Activated T-cell treated with anti-CD3 and anti-CD28 coated beads, Interleukin-2, amount 50 U/mL, for 4 hours (primary cell): ENCODE data around the gene C11orf58. TPM values are rescaled to one million over a fixed set of nuclear protein-coding genes. Genes with fewer than 3 reads are reported as not detected.

Source experiments
- ATAC-seq, 2 donors: fragments of 200-7000 bp; cut with Tn5 transposase; one replicate each; pipeline ENCODE4 v1.10.0; 2021
- DNase-seq: peaks from one replicate; pipeline ENCODE4 v3.0.0-alpha.2; 2020
- H3K27me3 Mint-ChIP-seq: one replicate; pipeline ENCODE4 v1.8.0; 2021; ENCODE audit warnings: low read depth, mixed read lengths
- H3K36me3 Mint-ChIP-seq: one replicate; pipeline ENCODE4 v1.8.0; 2022; ENCODE audit warnings: mixed read lengths; ENCODE audit not compliant: insufficient read depth
- H3K4me1 Mint-ChIP-seq: one replicate; pipeline ENCODE4 v1.8.0; 2021; ENCODE audit warnings: low read depth, mixed read lengths
- H3K4me3 Mint-ChIP-seq: one replicate; pipeline ENCODE4 v1.8.0; 2021; ENCODE audit warnings: mild to moderate bottlenecking, moderate library complexity, mixed read lengths
- H3K9me3 Mint-ChIP-seq: one replicate; pipeline ENCODE4 v1.8.0; 2021; ENCODE audit warnings: mixed read lengths
- total RNA-seq, 3 donors: library from RNA; stranded (reverse); gene quantifications; one replicate each; pipeline ENCODE4 v1.2.1, GENCODE V29; 2021

The C11orf58 gene
- total RNA-seq, 3 donors from 2014 or later: 166 to 178 (median 173) TPM

GRCh38 chr11:16796311-16796710 lies 57.9 kb downstream of the C11orf58 start:
- Mint-ChIP-seq H3K36me3 (no peaks in the 10 kb centered on the region), H3K27me3 (no peaks in the 10 kb centered on the region), H3K9me3 (no peaks in the 10 kb centered on the region), H3K4me3 (no peak overlapping the region), H3K4me1 (peaks cover 6% of the 10 kb centered on the region)
- no peak for ATAC-seq
- DNase-seq: no peak

DNA sequence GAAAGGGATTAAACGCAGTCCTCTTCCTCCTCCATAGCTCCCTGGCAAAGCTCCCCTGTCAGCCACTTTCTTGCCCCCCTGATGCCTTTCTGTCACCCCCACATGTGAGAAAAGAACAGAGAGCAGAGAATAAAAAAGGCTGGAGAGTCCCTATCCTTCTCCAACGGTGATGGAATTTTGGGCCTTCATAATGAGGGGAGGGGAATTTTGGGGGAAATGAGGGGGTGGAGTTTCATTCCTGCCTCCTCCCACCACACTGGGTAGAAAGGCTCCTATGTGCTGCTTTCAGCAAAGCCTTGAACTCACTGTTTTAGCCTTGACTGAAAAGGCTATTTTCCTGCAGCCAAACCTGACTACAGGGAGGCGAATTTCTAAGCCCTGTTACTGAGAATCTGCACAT lies 59.3 kb downstream of the C11orf58 start:
- Mint-ChIP-seq H3K9me3 (no peaks in the 10 kb centered on the region), H3K36me3 (no peaks in the 10 kb centered on the region), H3K4me3 (no peak overlapping the region), H3K4me1 (peaks cover 4% of the 10 kb centered on the region), H3K27me3 (no peaks in the 10 kb centered on the region)
- ATAC-seq (no peak), DNase-seq (no peak)

DNA sequence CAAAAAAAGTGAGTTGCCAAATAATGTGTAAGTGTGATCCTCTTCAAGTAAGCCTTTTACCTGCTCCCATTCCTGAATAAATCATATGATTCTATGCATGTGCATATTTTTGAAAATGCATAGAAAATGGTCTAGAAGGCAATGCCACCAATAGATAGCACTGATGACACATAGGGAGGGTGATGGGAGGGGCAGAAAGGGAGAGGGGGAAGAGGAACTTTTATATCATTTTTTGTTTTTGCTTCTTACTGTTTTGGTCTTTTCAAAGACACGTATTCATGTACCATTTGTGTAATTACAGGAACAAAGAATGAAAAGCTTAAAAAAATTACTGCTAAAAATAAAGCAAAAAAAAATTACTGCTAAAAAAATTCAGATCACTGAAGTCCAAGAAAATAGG lies 60.8 kb downstream of the C11orf58 start:
- H3K27me3 Mint-ChIP-seq: no peaks in the 10 kb centered on the region
- ATAC-seq: no peak
- peaks cover 4% of the 10 kb centered on the region for H3K4me1 Mint-ChIP-seq
- H3K4me3 Mint-ChIP-seq: no peak overlapping the region
- H3K9me3 Mint-ChIP-seq: no peaks in the 10 kb centered on the region
- no peaks in the 10 kb centered on the region for H3K36me3 Mint-ChIP-seq
- DNase-seq: no peak

DNA sequence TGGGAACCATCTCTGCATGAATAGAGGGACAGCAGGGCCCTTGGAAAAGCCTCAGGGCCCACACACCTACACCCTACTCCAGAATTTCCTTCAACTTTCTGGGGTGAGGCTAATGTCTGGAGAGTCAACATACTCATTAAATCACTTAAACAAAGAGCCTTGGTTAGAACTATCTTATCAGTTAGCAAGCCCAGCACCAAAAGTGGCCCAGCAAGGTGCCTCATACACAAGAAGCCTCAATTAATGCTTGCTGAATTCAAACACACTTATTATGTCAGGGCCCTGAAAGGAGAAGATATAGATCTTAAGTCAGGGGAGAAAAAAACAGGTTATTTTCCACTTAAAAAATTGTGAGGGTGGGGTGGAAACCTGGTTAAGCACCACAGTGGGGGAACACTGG lies 61.4 kb downstream of the C11orf58 start:
- no peaks in the 10 kb centered on the region for H3K27me3 Mint-ChIP-seq
- no peaks in the 10 kb centered on the region for H3K36me3 Mint-ChIP-seq
- no peak overlapping the region for H3K4me3 Mint-ChIP-seq
- peaks cover 4% of the 10 kb centered on the region for H3K4me1 Mint-ChIP-seq
- no peaks in the 10 kb centered on the region for H3K9me3 Mint-ChIP-seq
- DNase-seq (no peak), ATAC-seq (no peak)

DNA sequence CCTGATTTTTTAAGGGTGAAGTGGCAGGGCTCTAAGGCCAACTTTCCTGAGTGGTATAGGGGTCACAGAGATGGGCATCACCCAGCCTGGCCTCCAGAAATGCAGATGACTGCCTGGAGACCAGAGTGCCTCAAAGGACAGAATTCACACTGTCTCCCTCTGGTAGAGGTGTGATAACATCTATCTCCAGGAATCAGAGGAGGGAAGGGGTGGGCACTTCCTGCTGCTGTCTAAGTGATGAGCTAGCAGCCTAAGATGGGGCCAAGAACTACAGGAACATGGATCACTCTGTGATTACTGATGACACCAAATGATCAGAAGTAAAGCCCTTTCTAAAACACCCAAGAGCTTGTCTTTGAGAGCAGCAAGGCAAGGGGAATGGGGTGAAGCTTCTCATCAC lies 61.9 kb downstream of the C11orf58 start:
- no peak overlapping the region for H3K4me3 Mint-ChIP-seq
- no peaks in the 10 kb centered on the region for H3K27me3 Mint-ChIP-seq
- no peaks in the 10 kb centered on the region for H3K9me3 Mint-ChIP-seq

GRCh38 chr11:16801288-16801980 lies 63.0 kb downstream of the C11orf58 start:
- Mint-ChIP-seq H3K27me3 (no peaks in the 10 kb centered on the region), H3K4me3 (no peak overlapping the region)

More for the DNA sequence above, 61.9 kb downstream of the C11orf58 start:
- no peak for DNase-seq
- Mint-ChIP-seq H3K4me1 (peaks cover 4% of the 10 kb centered on the region), H3K36me3 (no peaks in the 10 kb centered on the region)
- ATAC-seq: no peak

DNA sequence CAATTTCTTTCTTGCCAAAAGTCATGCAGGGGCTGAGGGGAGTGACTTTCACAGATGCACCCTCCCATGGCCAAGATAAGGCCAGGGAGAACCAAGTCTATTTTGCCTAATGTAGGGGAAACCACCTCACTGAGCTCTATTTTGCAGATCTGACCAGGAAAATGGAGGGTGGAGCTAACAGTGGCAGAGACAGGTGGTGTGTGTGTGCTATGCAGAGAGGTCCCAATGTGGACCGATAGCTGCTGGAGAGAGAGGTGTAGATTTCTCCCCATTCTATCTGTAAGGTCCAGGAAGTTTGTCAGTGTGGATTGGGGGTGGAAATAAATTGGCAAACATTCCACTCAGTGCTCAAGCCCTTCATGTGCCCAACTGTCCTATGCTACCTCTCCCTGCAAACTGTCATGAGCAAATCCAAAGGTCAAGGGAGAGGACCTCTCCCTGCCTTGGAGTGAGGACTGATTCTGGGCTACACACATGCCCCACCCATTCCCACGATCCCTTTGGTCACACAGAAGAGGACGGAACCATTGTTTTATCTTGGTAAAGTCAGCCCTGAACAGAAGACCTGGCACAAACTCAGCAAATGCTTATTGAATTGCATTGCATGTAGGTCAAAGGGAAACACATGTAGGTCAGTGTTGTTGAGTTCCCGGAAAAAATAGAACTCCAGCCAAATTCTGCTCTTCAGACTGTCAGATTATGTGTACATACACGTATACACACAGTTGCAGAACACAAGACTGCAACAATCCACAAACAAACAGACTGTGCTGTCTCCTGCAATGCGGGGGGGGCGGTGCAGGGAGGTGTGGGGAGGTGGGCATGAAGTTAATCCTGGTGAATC lies 65.9 kb downstream of the C11orf58 start:
- DNase-seq: no peak
- no peaks in the 10 kb centered on the region for H3K27me3 Mint-ChIP-seq
- peaks cover 3% of the 10 kb centered on the region for H3K36me3 Mint-ChIP-seq
- no peaks in the 10 kb centered on the region for H3K9me3 Mint-ChIP-seq
- H3K4me1 Mint-ChIP-seq: no peaks in the 10 kb centered on the region
- no peak for ATAC-seq
- H3K4me3 Mint-ChIP-seq: no peak overlapping the region

More at GRCh38 chr11:16801288-16801980, 63.0 kb downstream of the C11orf58 start:
- no peaks in the 10 kb centered on the region for H3K9me3 Mint-ChIP-seq
- H3K36me3 Mint-ChIP-seq: no peaks in the 10 kb centered on the region
- DNase-seq (no peak), ATAC-seq (no peak)
- H3K4me1 Mint-ChIP-seq: peaks cover 4% of the 10 kb centered on the region

- H3K9me3 Mint-ChIP-seq: no peaks in the 10 kb centered on the region
- no peaks in the 10 kb centered on the region for H3K27me3 Mint-ChIP-seq
- peaks cover 3% of the 10 kb centered on the region for H3K36me3 Mint-ChIP-seq
- ATAC-seq (no peak), DNase-seq (no peak)
- no peaks in the 10 kb centered on the region for H3K4me1 Mint-ChIP-seq
- H3K4me3 Mint-ChIP-seq: no peak overlapping the region
These were observed 67.5 kb downstream of the C11orf58 start for GRCh38 chr11:16805938-16806337.

GRCh38 chr11:16806791-16807190 lies 68.3 kb downstream of the C11orf58 start:
- Mint-ChIP-seq H3K4me1 (no peaks in the 10 kb centered on the region), H3K27me3 (no peaks in the 10 kb centered on the region), H3K4me3 (no peak overlapping the region), H3K9me3 (no peaks in the 10 kb centered on the region), H3K36me3 (peaks cover 3% of the 10 kb centered on the region)
- DNase-seq: no peak
- no peak for ATAC-seq

DNA sequence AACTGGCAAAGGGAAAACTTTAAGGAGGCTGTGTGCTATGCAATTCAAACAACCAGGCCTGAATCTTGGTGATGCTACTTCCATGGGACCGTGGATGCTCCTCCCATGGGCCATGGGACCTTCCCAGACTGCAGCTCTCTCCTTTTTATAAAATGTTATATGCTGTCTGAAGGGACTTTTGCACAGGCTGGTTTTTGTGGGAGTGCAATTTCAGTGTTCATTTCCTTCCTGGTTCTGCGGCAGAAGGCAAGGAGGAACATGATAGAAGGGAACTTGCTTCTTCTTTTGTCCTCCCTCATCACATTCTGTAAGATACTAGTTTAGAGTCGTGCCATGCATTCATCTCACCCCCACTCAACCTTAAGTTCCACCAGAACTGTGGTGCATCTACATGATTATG lies 68.9 kb downstream of the C11orf58 start:
- Mint-ChIP-seq H3K9me3 (no peaks in the 10 kb centered on the region), H3K36me3 (peaks cover 3% of the 10 kb centered on the region), H3K27me3 (no peaks in the 10 kb centered on the region), H3K4me3 (no peak overlapping the region), H3K4me1 (no peaks in the 10 kb centered on the region)
- ATAC-seq (no peak), DNase-seq (no peak)
